SJCRH30 (cell line): ENCODE measurements around the gene DMBX1. TPM values are rescaled to one million over a fixed set of nuclear protein-coding genes. Genes with fewer than 3 reads are reported as not detected.

Source experiments
- DNase-seq, 2 experiments: peaks; one replicate each; pipeline ENCODE4 v3.0.0-alpha.2; 2015 to 2020
- H3K27ac ChIP-seq: fragments of 250-450 bp; sonication (Bioruptor Pico); 2 replicates; pipeline ENCODE4 v1.5.1; 2020; ENCODE audit warnings: mild to moderate bottlenecking, moderate library complexity
- H3K27me3 ChIP-seq: fragments of 250-450 bp; sonication (Bioruptor Pico); 2 replicates; pipeline ENCODE4 v1.5.1; 2020; ENCODE audit warnings: mild to moderate bottlenecking, moderate library complexity
- H3K36me3 ChIP-seq: fragments of 250-450 bp; sonication (Bioruptor Pico); 2 replicates; pipeline ENCODE4 v1.5.1; 2020; ENCODE audit warnings: mild to moderate bottlenecking, moderate library complexity
- H3K4me1 ChIP-seq: fragments of 250-450 bp; sonication (Bioruptor Pico); 2 replicates; pipeline ENCODE4 v1.5.1; 2020; ENCODE audit warnings: mild to moderate bottlenecking, moderate library complexity
- H3K4me3 ChIP-seq: fragments of 250-450 bp; sonication (Bioruptor Pico); 2 replicates; pipeline ENCODE4 v1.5.1; 2020; ENCODE audit warnings: mild to moderate bottlenecking, moderate library complexity
- H3K9me3 ChIP-seq: fragments of 250-450 bp; sonication (Bioruptor Pico); replicated peaks from 2 replicates; pipeline ENCODE4 v1.5.1; 2020; ENCODE audit warnings: mild to moderate bottlenecking, moderate library complexity
- total RNA-seq: library from RNA; depleted of rRNA; stranded (reverse); fragments of >200 nt; shearing (Covaris generic); gene quantifications from 2 replicates; pipeline ENCODE4 v1.2.3, GENCODE V29; 2014

Gene DMBX1
- total RNA-seq, 1 experiment from 2014 or later, result not detected

DNA sequence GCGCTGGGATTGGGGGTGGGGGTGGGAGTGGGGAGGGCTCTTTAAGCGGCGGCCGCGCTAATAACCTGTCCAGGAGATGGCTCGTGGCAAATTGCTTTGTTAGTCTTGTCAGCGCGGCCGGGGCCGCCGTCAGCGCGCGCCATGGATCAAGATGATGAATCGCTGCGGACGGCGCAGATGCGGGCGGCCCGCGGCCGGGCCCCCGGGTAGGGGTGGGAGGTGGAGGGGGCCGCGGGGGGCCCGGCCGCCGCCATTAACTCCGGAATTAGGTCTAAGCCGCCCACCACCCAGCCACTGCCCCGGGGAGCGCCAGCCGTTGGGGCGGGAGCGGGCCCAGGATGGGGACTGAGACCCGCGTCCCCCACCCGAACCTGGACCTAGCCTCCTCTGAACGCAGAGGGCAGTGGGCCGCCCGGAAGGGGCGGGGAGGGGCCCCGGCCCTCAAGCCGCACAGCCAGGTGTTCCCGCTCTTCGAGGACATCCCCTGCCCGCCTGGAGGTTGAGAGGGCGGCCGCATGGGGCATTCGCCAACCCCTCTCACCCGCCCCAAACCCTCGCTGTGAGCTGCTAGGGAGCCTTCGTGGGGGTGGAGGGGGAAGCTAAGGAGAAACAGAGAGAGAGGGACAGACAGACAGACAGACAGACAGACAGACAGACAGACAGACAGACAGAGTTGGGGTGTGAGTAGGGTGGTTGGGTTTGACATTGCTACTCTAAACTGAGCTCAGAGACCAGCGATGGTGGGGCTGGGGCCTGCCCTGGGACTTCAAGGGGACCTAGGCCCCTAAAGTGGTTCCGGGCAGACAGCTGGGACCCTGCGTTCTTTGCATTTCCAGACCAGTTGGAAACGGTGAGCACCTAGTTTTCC is 3.8 kb upstream of the DMBX1 start:
- no peaks in the 10 kb centered on the region for H3K9me3 ChIP-seq
- DNase-seq, result no peak
- H3K4me3 ChIP-seq, result no peak overlapping the region
- no peak overlapping the region for H3K27ac ChIP-seq
- H3K4me1 ChIP-seq, result no peaks in the 10 kb centered on the region
- peaks cover 31% of the 10 kb centered on the region for H3K27me3 ChIP-seq
- H3K36me3 ChIP-seq, result no peaks in the 10 kb centered on the region

DNA sequence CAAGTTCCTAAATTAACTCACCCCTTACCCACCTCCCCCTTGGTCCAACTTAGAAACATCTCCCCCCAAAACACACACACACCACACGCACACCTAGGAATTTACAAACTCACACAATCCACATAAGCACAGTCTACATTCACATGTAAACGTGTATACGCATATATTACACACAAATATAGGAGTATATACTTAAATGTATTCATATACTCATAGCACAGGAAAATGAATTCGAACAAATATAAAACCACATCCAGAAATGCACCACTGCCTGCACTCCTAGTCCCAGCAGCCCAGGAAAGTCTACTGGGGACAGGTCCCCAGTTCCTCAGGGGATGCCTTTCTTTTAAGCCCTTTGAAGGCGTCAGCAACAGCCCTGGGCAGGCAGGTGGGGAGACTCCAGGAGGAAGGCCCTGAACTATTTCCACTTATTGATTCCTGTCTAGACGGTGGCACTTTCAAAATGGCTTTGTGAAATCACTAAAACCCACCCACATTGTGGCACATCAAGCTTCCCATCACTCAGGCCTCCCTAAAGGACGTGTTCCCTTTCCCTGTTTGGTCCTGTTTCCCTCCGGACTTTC is 3.1 kb upstream of the DMBX1 start:
- Histone ChIP-seq H3K9me3 (no peaks in the 10 kb centered on the region), H3K4me3 (no peak overlapping the region), H3K27ac (no peak overlapping the region), H3K4me1 (no peaks in the 10 kb centered on the region), H3K36me3 (no peaks in the 10 kb centered on the region), H3K27me3 (peaks cover 27% of the 10 kb centered on the region)
- DNase-seq, result no peak

DNA sequence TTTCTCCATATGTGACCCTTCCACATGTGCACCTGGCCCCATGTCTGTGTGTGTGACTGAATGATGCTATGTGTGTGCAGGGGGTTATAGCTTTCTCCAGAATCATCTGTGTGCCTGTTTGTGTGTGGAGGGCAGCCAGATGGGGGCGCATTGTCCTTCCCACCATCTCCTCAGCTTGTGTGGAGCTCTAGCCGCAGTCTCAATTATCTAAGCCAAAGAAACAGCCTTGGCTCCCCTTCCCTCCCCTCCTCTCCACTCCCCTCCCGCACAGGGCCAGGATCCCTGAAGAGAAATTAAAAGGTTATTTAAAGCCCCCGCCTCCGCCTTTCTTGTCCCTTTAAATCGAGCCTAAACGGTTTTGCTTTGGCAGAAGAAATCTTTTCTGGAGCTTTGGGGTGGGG is 1.8 kb upstream of the DMBX1 start:
- peak; percentile 30 to 40 for DNase-seq
- Histone ChIP-seq H3K36me3 (no peaks in the 10 kb centered on the region), H3K9me3 (no peaks in the 10 kb centered on the region), H3K4me1 (no peaks in the 10 kb centered on the region), H3K4me3 (no peak overlapping the region), H3K27me3 (peaks cover 29% of the 10 kb centered on the region; the same call in 1 of the 2 replicates), H3K27ac (no peak overlapping the region)

DNA sequence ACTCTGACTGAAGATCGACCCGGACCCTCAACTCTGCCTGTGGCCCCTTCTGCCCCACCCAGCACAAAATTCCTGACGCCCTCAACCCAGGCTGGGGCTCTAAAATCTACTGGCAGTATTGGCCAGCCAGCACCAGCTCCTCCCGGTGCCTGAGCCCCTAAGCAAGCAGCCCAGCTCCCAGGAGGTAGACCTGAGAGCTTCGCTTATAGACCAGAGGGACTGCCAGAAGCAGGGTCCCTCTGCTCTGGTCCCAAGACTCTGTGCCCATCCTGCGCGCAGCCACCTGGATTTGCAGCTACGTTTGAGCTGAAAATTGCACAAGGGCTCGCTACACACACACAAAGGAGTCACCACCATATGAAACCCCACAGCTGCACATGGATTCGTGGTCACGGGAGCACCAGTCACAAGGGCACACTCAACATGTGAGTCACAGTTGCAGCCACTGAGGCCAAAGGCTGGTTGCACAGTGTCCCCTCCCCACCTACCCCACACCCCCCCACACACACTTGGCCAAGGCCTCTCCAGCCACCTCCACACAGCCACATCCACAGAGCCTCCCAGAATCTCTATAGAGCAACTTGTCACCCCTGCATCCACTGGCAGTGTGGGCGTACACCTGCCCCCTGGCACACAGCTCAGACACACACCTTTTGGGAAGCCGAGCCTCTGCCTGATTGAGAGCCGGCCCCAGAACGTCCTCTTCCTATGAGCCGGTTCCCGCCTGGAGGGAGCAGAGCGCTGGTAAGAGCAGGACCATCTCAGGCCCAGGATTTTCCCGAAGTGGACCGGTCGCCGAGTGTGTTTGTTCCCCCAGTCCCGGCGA is 1.1 kb upstream of the DMBX1 start:
- no peak for DNase-seq
- Histone ChIP-seq H3K4me1 (no peaks in the 10 kb centered on the region), H3K27ac (no peak overlapping the region), H3K36me3 (no peaks in the 10 kb centered on the region), H3K9me3 (no peaks in the 10 kb centered on the region), H3K27me3 (peaks cover 29% of the 10 kb centered on the region; the same call in 1 of the 2 replicates), H3K4me3 (no peak overlapping the region)

DNA sequence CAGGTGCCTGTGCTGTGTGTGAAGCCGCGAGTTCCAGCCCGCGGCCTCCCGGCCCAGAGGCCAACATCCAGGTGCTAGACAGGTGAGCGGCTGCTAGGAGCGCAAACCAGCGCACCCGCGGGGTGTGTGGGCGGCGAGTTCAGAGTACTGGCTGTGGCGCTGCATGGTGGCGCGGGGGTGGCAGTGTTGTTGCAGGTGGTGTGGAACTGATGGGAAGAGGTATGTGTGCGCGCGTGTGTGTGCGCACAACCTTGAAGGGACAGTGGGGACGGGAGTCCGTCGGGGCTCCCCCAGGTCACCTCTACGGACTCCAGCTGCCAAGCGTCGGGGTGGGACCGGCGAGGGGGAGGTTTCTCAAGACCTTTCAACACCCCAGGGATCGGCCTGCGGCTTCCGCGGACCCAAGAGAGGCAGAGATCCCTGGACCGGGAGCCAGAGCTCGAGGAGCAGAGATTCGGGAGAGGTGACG is 433 bp upstream of the DMBX1 start:
- Histone ChIP-seq H3K4me3 (no peak overlapping the region), H3K27me3 (peaks cover 35% of the 10 kb centered on the region; the same call in 1 of the 2 replicates), H3K9me3 (no peaks in the 10 kb centered on the region), H3K27ac (no peak overlapping the region), H3K36me3 (no peaks in the 10 kb centered on the region), H3K4me1 (no peaks in the 10 kb centered on the region)
- no peak for DNase-seq

DNA sequence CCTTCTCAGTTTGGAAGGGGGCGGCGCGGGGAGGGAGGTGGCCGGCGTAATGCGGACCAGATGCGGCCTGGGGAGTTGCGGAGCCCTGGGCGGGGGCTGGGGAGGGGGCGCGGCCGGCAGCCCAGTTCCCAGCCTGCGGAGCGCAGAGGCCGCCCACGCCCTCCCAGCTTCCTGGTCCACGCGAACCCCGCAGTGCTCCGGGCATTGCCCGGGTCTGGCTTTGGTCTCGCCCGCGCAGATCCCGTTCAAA is 695 bp downstream of the DMBX1 start:
- Histone ChIP-seq H3K4me1 (no peaks in the 10 kb centered on the region), H3K4me3 (no peak overlapping the region), H3K36me3 (no peaks in the 10 kb centered on the region), H3K27me3 (peaks cover 30% of the 10 kb centered on the region), H3K9me3 (no peaks in the 10 kb centered on the region), H3K27ac (no peak overlapping the region)
- no peak for DNase-seq

DNA sequence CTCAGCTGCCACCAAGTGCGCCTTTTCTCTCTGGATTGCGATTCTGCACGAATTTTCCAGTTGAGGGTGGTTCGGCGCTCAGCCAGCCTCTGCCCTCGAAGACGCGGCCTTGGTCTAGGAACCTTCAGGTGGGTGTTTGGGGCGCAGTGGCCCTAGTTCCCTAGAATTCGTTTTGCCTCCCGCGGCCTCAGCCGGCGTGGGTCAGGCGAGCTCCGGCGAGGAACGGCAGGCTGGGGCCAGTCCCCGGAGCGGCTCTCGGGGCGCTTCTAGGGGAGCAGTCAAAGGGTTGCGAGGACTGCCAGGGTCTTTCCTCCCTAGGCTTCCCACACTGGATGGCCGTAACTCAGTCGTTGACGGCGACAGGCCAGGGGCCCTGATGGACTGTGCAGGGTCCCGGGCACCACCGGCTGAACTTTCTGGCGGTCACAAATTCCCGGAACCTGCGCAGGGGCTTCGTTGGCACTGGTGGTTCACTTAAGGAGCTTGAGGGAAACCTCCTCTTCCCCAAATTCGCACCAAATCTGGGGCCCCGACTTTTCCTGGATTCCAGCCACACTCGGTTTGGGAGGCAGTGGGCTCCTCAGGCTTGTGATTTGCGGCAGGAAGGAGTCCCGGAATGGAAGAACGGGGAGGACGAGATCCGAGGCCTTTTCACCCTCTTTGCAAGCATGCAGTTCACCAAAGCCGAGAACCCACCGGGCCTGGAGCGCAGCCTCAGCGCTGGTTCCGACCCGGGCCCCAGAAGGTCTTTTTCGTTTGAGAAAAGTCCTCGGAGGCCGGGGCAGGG is 1.2 kb downstream of the DMBX1 start:
- Histone ChIP-seq H3K9me3 (no peaks in the 10 kb centered on the region), H3K27ac (no peak overlapping the region), H3K4me3 (no peak overlapping the region), H3K36me3 (no peaks in the 10 kb centered on the region), H3K4me1 (no peaks in the 10 kb centered on the region), H3K27me3 (peaks cover 30% of the 10 kb centered on the region)
- DNase-seq, result no peak

DNA sequence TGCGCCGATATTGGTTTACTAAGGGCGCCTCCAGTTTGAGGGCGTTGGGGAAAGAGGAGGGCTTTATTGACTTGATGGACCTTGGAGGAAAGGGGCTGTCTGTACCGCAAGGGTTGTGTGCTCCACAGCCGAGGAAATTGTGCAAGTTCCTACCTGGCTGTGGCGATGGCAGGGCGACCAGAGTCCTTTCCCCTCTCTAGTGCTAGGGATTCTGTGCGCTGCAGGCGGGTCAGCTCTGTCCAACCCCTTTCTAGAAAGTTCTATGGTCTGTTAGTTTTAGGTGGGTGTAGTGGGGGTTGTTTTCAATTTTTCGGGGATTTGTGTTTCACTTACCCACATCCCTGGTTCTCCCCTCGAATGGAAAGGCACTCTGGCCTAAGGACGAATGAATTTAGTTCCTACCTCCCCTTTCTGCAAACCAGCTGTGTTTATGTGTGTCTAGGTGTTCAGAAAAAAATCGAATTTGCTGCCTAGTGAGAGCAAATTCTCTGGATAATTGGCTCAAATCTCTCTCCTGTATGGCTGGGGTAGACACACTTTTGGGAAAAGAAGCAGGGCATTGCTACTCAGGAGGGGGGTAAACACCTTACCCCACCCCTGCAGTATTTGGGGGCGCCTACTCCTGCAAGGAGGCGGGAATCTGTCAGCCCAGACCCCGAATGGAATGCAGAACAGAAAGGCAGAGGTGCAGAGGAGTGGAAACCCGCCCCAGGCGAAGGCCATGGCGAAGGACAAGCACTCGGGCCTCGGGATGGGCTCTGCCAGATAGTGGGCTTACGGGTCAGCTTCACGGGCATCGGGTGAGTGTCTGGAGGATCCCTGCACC is 2.0 kb downstream of the DMBX1 start:
- no peaks in the 10 kb centered on the region for H3K9me3 ChIP-seq
- H3K4me3 ChIP-seq, result no peak overlapping the region
- no peak overlapping the region for H3K27ac ChIP-seq
- no peaks in the 10 kb centered on the region for H3K36me3 ChIP-seq
- no peak for DNase-seq
- peaks cover 35% of the 10 kb centered on the region for H3K27me3 ChIP-seq
- H3K4me1 ChIP-seq, result no peaks in the 10 kb centered on the region

DNA sequence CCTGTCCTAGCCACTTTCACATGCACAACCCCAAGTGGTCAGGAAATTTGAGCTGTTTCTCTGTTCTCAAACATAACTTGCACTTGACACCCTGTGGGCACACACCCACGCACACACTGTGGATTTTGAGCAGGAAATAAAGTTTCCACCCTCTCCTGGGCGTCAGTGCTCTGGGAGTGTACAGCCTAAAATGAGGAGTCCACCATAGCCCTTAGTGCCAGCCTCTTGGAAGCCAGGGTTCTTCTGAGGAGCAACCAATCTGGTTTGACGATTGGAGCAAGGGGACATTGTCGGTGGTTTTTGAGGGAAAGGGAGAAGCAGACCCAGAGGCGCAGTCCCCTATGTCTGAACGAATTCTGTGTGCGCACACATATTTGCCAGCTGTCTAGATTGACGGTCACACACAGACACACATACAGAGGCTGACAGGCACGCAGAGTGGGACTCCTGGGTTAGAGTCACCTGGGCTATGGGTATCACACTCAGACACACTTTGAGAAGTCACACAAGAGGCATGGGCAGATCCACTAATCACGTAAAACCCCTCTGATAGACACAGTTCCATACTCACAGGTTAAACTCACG is 2.7 kb downstream of the DMBX1 start:
- peaks cover 33% of the 10 kb centered on the region for H3K27me3 ChIP-seq

DNA sequence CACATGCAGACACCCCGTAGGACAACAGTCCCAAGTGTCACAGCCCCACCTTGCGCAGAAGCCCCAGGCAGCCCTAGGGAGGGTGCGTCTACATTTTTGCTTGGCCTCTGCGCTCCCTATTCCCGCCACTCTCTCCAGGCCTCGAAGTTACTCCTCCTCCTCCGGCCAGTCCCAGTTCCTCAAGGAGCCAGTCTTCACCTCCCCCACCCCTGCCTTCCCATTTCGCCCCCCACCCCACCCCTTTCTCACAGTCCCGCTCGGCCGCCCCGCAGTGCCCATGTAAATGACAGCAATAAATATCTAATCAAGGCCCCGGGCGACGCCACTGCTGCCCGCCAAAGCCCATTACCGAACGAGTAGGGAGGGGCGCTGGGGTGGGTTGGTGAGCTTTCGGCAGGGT is 3.2 kb downstream of the DMBX1 start:
- Histone ChIP-seq H3K4me1 (no peaks in the 10 kb centered on the region), H3K27ac (no peak overlapping the region), H3K9me3 (no peaks in the 10 kb centered on the region), H3K27me3 (peaks cover 31% of the 10 kb centered on the region), H3K36me3 (no peaks in the 10 kb centered on the region), H3K4me3 (no peak overlapping the region)
- DNase-seq, result no peak

More for the DNA sequence above, 2.7 kb downstream of the DMBX1 start:
- Histone ChIP-seq H3K27ac (no peak overlapping the region), H3K9me3 (no peaks in the 10 kb centered on the region), H3K4me3 (no peak overlapping the region), H3K36me3 (no peaks in the 10 kb centered on the region), H3K4me1 (no peaks in the 10 kb centered on the region)
- no peak for DNase-seq

DNA sequence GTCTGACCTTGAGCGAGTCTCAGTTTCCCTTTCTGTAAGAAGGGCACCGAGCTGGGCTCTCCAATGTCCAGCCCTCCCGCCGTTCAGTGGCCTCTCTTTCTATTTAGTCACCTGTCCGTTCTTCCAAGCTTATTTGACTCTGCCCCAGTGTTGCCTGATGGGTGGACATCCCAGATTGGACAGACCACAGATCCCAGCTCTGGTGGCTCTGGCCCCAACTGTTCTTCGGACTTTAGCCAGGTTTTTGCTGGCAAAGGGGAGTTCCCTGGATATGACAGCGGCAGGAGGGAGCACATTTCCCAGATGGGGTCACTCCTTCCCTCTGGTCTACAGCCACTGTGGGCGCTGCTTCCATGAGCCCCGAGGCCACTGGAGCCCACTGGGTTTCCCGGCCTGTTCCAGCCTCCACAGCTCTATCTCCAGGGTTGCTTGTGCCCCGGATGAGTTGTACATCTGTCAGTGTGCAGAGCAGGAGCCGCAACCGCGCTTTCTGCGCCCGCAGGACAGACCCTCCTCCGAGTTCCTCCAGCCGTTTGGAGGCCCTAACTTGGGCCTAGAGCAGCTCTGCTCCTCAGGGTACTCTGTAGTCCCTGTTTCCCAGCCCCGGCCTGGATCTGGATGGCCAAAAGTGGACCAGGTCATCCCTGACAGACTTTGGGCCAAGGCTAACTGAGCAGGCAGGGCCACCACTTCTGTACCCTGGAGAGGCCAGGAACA is 3.8 kb downstream of the DMBX1 start:
- Histone ChIP-seq H3K36me3 (no peaks in the 10 kb centered on the region), H3K4me1 (no peaks in the 10 kb centered on the region), H3K27ac (no peak overlapping the region), H3K9me3 (no peaks in the 10 kb centered on the region), H3K4me3 (no peak overlapping the region), H3K27me3 (peaks cover 34% of the 10 kb centered on the region)
- no peak for DNase-seq

DNA sequence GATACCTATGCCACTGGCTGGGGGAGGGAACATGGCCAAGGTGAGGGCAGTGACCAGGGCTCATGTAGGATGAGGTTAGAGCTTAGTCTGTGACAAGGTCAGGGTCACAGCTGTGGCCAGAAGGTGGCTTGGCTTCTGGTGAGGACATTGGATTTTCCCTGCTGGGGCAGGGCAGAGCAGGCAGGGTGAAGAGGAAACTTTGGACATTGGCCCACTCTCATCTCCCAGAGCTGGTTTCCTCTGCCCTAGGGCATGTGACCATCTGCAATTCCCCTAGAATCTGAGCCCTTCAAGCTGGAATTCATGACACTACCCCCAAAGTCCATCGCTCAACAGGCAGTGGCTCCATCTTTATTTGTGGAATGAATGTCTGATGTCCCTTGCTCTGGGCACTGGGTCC is 5.3 kb downstream of the DMBX1 start:
- Histone ChIP-seq H3K9me3 (no peaks in the 10 kb centered on the region), H3K27me3 (peaks cover 36% of the 10 kb centered on the region), H3K36me3 (no peaks in the 10 kb centered on the region)

DNA sequence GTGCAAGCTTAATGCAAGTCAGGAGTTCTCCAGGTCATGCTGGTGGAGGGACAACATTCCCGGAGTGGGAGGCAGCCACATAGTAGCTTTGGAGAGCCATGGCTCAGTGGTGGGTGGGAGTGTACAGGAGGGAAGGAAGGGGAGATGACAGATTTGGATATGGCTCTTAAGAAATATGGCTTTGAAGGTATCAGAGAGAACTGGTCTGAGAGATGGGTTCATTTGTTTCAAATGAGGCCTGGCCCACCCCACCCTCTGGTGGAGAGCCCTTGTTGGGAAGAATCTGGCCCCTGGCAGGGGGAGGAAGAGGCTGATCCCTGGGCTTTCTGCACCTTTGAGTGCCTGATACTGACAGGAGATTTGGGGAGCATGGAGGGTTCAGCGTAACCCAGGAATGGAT is 6.1 kb downstream of the DMBX1 start:
- H3K4me3 ChIP-seq, result no peak overlapping the region
- H3K9me3 ChIP-seq, result no peaks in the 10 kb centered on the region
- no peak overlapping the region for H3K27ac ChIP-seq
- DNase-seq, result no peak
- H3K27me3 ChIP-seq, result peaks cover 38% of the 10 kb centered on the region
- no peaks in the 10 kb centered on the region for H3K4me1 ChIP-seq
- no peaks in the 10 kb centered on the region for H3K36me3 ChIP-seq

More for the DNA sequence above, 5.3 kb downstream of the DMBX1 start:
- Histone ChIP-seq H3K27ac (no peak overlapping the region), H3K4me1 (no peaks in the 10 kb centered on the region), H3K4me3 (no peak overlapping the region)
- DNase-seq, result no peak
